IMR-90 (cell line): ENCODE measurements around the gene PCP2. TPM values are rescaled to one million over a fixed set of nuclear protein-coding genes. Genes with fewer than 3 reads are reported as not detected.

ENCODE experiments used
- ATAC-seq: fragments of 200-7000 bp; cut with Tn5 transposase; 2 replicates; pipeline ENCODE4 v1.9.1; 2020; ENCODE audit warnings: low read depth, mild to moderate bottlenecking, moderate library complexity
- BruUV-seq: library from RNA; stranded (reverse); fragments of 400-500 nt; replicated peaks from 2 replicates; lab custom pipeline; 2021; lab: Mats Ljungman, UMichigan
- CTCF ChIA-PET: fragments of 300-600 bp; formaldehyde crosslinking; extraction: SDS; loops from one replicate; lab custom pipeline; 2021; ENCODE audit warnings: antibody characterized with exemption; lab: Yijun Ruan, JAX
- POLR2A ChIA-PET: fragments of 300-600 bp; sonication (Branson Sonifier 250); formaldehyde crosslinking; loops from one replicate; lab custom pipeline; 2022; ENCODE audit warnings: antibody characterized with exemption; ENCODE audit not compliant: unreplicated experiment; lab: Charles Lee
- DNase-seq: peaks from one replicate; pipeline ENCODE4 v3.0.0; 2013
- H2AFZ ChIP-seq: replicated peaks from 2 replicates; pipeline ENCODE3; 2013; ENCODE audit warnings: low read length, mild to moderate bottlenecking; ENCODE audit not compliant: poor library complexity
- H2AK5ac ChIP-seq: 2 replicates; pipeline ENCODE4 v1.6.1; 2013; ENCODE audit warnings: low read depth, low read length, inconsistent platforms
- H2AK9ac ChIP-seq: replicated peaks from 2 replicates; pipeline ENCODE3; 2013; ENCODE audit warnings: mild to moderate bottlenecking, low read depth, low read length, moderate library complexity; ENCODE audit not compliant: poor library complexity
- H2BK120ac ChIP-seq: 2 replicates; pipeline ENCODE4 v1.6.1; 2013; ENCODE audit warnings: low read depth, low read length, inconsistent platforms
- H2BK15ac ChIP-seq: 3 replicates; pipeline ENCODE4 v1.6.1; 2013; ENCODE audit warnings: low read depth, low read length, inconsistent platforms
- H2BK20ac ChIP-seq: 2 replicates; pipeline ENCODE4 v1.6.1; 2013; ENCODE audit warnings: low read depth, mild to moderate bottlenecking, inconsistent platforms, low read length, moderate library complexity
- H2BK5ac ChIP-seq: 2 replicates; pipeline ENCODE4 v1.6.1; 2013; ENCODE audit warnings: mild to moderate bottlenecking, low read depth, low read length, inconsistent platforms; ENCODE audit not compliant: poor library complexity, severe bottlenecking
- H3K14ac ChIP-seq: replicated peaks from 2 replicates; pipeline ENCODE4 v1.6.1; 2013; ENCODE audit warnings: low read depth, low read length, inconsistent platforms
- H3K18ac ChIP-seq: 2 replicates; pipeline ENCODE4 v1.6.1; 2013; ENCODE audit warnings: low read depth, low read length, control low read depth
- H3K23ac ChIP-seq: 2 replicates; pipeline ENCODE4 v1.6.1; 2013; ENCODE audit warnings: low read depth, low read length, inconsistent platforms
- H3K27ac ChIP-seq: 2 replicates; pipeline ENCODE4 v1.5.1; 2013; ENCODE audit warnings: mild to moderate bottlenecking, control low read depth, low read length; ENCODE audit not compliant: insufficient read depth
- H3K27me3 ChIP-seq: 2 replicates; pipeline ENCODE4 v1.6.1; 2013; ENCODE audit warnings: low read length; ENCODE audit not compliant: control insufficient read depth, insufficient read depth
- H3K36me3 ChIP-seq: 2 replicates; pipeline ENCODE4 v1.6.1; 2013; ENCODE audit warnings: low read length, mixed read lengths; ENCODE audit not compliant: control insufficient read depth, insufficient read depth
- H3K4ac ChIP-seq: 2 replicates; pipeline ENCODE4 v1.6.1; 2013; ENCODE audit warnings: low read depth, low read length, inconsistent platforms
- H3K4me1 ChIP-seq: 2 replicates; pipeline ENCODE4 v1.6.1; 2013; ENCODE audit warnings: low read length, mixed read lengths; ENCODE audit not compliant: control insufficient read depth, insufficient read depth
- H3K4me2 ChIP-seq: 2 replicates; pipeline ENCODE4 v1.6.1; 2013; ENCODE audit warnings: low read depth, mild to moderate bottlenecking, control low read depth, low read length, moderate library complexity
- H3K4me3 ChIP-seq: 2 replicates; pipeline ENCODE4 v1.5.1; 2013; ENCODE audit warnings: low read depth, mild to moderate bottlenecking, control low read depth, low read length, moderate library complexity; ENCODE audit not compliant: insufficient read depth
- H3K56ac ChIP-seq: 2 replicates; pipeline ENCODE4 v1.6.1; 2013; ENCODE audit warnings: low read length, inconsistent platforms; ENCODE audit not compliant: insufficient read depth; ENCODE audit errors: extremely low read depth
- H3K79me1 ChIP-seq, 2 experiments: 2 replicates each; pipeline ENCODE4 v1.6.1; 2013; ENCODE audit warnings: low read length in 2 of 2, inconsistent platforms in 1 of 2, low read depth in 1 of 2
- H3K9ac ChIP-seq: 2 replicates; pipeline ENCODE4 v1.6.1; 2013; ENCODE audit warnings: low read depth, low read length, control low read depth
- H3K9me1 ChIP-seq: 2 replicates; pipeline ENCODE4 v1.6.1; 2013; ENCODE audit warnings: low read length, inconsistent platforms; ENCODE audit not compliant: insufficient read depth
- H3K9me3 ChIP-seq: 2 replicates; pipeline ENCODE4 v1.6.1; 2013; ENCODE audit warnings: low read length; ENCODE audit not compliant: control insufficient read depth, insufficient read depth
- H4K20me1 ChIP-seq: 2 replicates; pipeline ENCODE4 v1.6.1; 2013; ENCODE audit warnings: low read length, inconsistent platforms; ENCODE audit not compliant: insufficient read depth
- H4K5ac ChIP-seq: 2 replicates; pipeline ENCODE4 v1.6.1; 2013; ENCODE audit warnings: mild to moderate bottlenecking, low read depth, low read length, control low read depth
- H4K8ac ChIP-seq, 2 experiments: 2 replicates each; pipeline ENCODE4 v1.6.1; 2013; ENCODE audit warnings: low read depth in 2 of 2, low read length in 2 of 2, control low read depth in 1 of 2, inconsistent platforms in 1 of 2
- H4K91ac ChIP-seq: 2 replicates; pipeline ENCODE4 v1.6.1; 2013; ENCODE audit warnings: low read depth, low read length, inconsistent platforms; ENCODE audit not compliant: insufficient read depth
- BHLHE40 ChIP-seq: fragments of 150-350 bp; IDR thresholded peaks from 2 replicates; pipeline ENCODE4 v1.6.1; 2016; ENCODE audit warnings: mild to moderate bottlenecking, low read depth, low read length
- CEBPB ChIP-seq: IDR thresholded peaks from 2 replicates; pipeline ENCODE4 v1.6.1; 2012; ENCODE audit warnings: low read depth, low read length, improper control_type of control experiment
- CHD1 ChIP-seq: IDR thresholded peaks from 2 replicates; pipeline ENCODE4 v1.6.1; 2012; ENCODE audit warnings: low read depth, low read length, improper control_type of control experiment
- CTCF ChIP-seq: conservative IDR thresholded peaks from 2 replicates; pipeline ENCODE4 v1.5.1; 2012; ENCODE audit warnings: mild to moderate bottlenecking, low read depth, low read length, improper control_type of control experiment
- ELK1 ChIP-seq: fragments of 150-350 bp; IDR thresholded peaks from 2 replicates; pipeline ENCODE4 v1.6.1; 2016; ENCODE audit warnings: low read depth, mild to moderate bottlenecking, low read length, moderate library complexity, borderline replicate concordance
- FOS ChIP-seq: fragments of 150-350 bp; IDR thresholded peaks from 2 replicates; pipeline ENCODE4 v1.6.1; 2016; ENCODE audit warnings: low read depth, low read length
- MAFK ChIP-seq: IDR thresholded peaks from 2 replicates; pipeline ENCODE4 v1.6.1; 2012; ENCODE audit warnings: low read depth, low read length, improper control_type of control experiment
- MAZ ChIP-seq: IDR thresholded peaks from 2 replicates; pipeline ENCODE4 v1.6.1; 2012; ENCODE audit warnings: low read depth, mild to moderate bottlenecking, low read length, improper control_type of control experiment, moderate library complexity, borderline replicate concordance
- MXI1 ChIP-seq: IDR thresholded peaks from 2 replicates; pipeline ENCODE4 v1.6.1; 2012; ENCODE audit warnings: low read depth, mild to moderate bottlenecking, low read length, moderate library complexity, borderline replicate concordance
- NFE2L2 ChIP-seq: fragments of 150-350 bp; IDR thresholded peaks from 2 replicates; pipeline ENCODE4 v1.6.1; 2016; ENCODE audit warnings: low read depth, mild to moderate bottlenecking, low read length
- POLR2A ChIP-seq: IDR thresholded peaks from 2 replicates; pipeline ENCODE4 v1.6.1; 2012; ENCODE audit warnings: mild to moderate bottlenecking, low read depth, low read length
- RAD21 ChIP-seq: IDR thresholded peaks from 2 replicates; pipeline ENCODE4 v1.6.1; 2012; ENCODE audit warnings: low read length, improper control_type of control experiment
- RCOR1 ChIP-seq: IDR thresholded peaks from 2 replicates; pipeline ENCODE4 v1.6.1; 2012; ENCODE audit warnings: mild to moderate bottlenecking, low read length, improper control_type of control experiment; ENCODE audit not compliant: insufficient replicate concordance
- RFX5 ChIP-seq: IDR thresholded peaks from 2 replicates; pipeline ENCODE4 v1.8.0; 2012; ENCODE audit warnings: low read depth, mild to moderate bottlenecking, low read length, moderate library complexity
- SMC3 ChIP-seq: fragments of 150-350 bp; IDR thresholded peaks from 2 replicates; pipeline ENCODE4 v1.6.1; 2016; ENCODE audit warnings: low read depth, mild to moderate bottlenecking, antibody characterized with exemption, low read length, moderate library complexity
- USF2 ChIP-seq: fragments of 150-350 bp; IDR thresholded peaks from 2 replicates; pipeline ENCODE4 v1.6.1; 2017; ENCODE audit warnings: mild to moderate bottlenecking, antibody characterized with exemption, low read length, low read depth
- WGBS, 2 experiments: methylation state at CpG; one replicate each; pipeline versions ENCODE4 v1.1.5 to v1.1.7; 2013; ENCODE audit warnings: missing lambda C conversion rate in 2 of 2; ENCODE audit not compliant: insufficient read length in 1 of 2; ENCODE audit errors: extremely low coverage in 2 of 2; 5-methylcytosine and 5-hydroxymethylcytosine counted together
- dilution Hi-C: fragments of 300-500 bp; cut with HindIII; formaldehyde crosslinking; loops from one replicate; pipeline ENCODE4 v1.14.3; 2018; ENCODE audit warnings: low sequenced_read_pairs; ENCODE audit not compliant: unreplicated experiment
- in situ Hi-C: fragments of 300-500 bp; cut with MboI; formaldehyde crosslinking; loops from 3 replicates; pipeline ENCODE4 v1.14.3; 2019; ENCODE audit warnings: low sequenced_read_pairs, inconsistent platforms, mixed read lengths
- intact Hi-C: fragments of 100-400 bp; cut with micrococcal nuclease; formaldehyde crosslinking; loops from 2 replicates; pipeline ENCODE4 v1.10.0; 2022
- polyA plus RNA-seq, 3 experiments: library from polyadenylated mRNA; depleted of rRNA; stranded (reverse); fragments of >200 nt; gene quantifications; 2 replicates each; pipeline ENCODE4 v1.2.3, GENCODE V29; 2012; ENCODE audit warnings: low replicate concordance in 1 of 3
- total RNA-seq: library from RNA; depleted of rRNA; stranded (reverse); fragments of >200 nt; gene quantifications from 2 replicates; pipeline ENCODE4 v1.2.3, GENCODE V29; 2012

PCP2 gene
- total and polyA plus RNA-seq, 2 of the 4 experiments (the other 2 are of a cell fraction) = not detected

- 69% methylated on average over 12 of the region's 16 CpGs; no CpG with 5 or more reads in 1 of the 2 experiments for WGBS, 2 experiments
- in situ Hi-C loops (no loop called here), intact Hi-C loops (no loop called here), dilution Hi-C loops (no loop called here)
- Histone ChIP-seq H3K27me3 (peaks cover 14% of the 10 kb centered on the region; the same call in 1 of the 2 replicates), H3K4me3 (no peak overlapping the region), H2BK20ac (no peak overlapping the region), H4K5ac (no peak overlapping the region; the same call in 1 of the 2 replicates), H3K18ac (no peak overlapping the region), H3K27ac (no peak overlapping the region), H3K9me3 (no peaks in the 10 kb centered on the region), H3K4me1 (no peaks in the 10 kb centered on the region), H2AK9ac (peak overlapping the region; percentile 76), H3K14ac (no peak overlapping the region), H4K8ac (no peak overlapping the region; a peak in 1 of 4 replicates), H2BK15ac (no peak overlapping the region), H3K4me2 (no peak overlapping the region), H2BK120ac (no peak overlapping the region), H3K9me1 (peaks cover 12% of the 10 kb centered on the region), H3K4ac (no peak overlapping the region), H3K79me1 (no peaks in the 10 kb centered on the region), H2BK5ac (no peak overlapping the region), H3K36me3 (peaks cover 4% of the 10 kb centered on the region; the same call in 1 of the 2 replicates), H3K56ac (no peak overlapping the region), H3K23ac (no peak overlapping the region), H2AK5ac (no peak overlapping the region), H4K91ac (no peak overlapping the region), H2AFZ (peak overlapping the region; percentile 82), H4K20me1 (peaks cover 5% of the 10 kb centered on the region; the same call in 1 of the 2 replicates), H3K9ac (no peak overlapping the region)
- no TSS peak for BruUV-seq
- TF ChIP-seq MAFK = no peak
- TF ChIP-seq NFE2L2 = no peak
- TF ChIP-seq ELK1 = no peak
- TF ChIP-seq SMC3 = no peak
- TF ChIP-seq USF2 = no peak
- TF ChIP-seq BHLHE40 = no peak
- TF ChIP-seq RFX5 = no peak
- TF ChIP-seq CTCF = no peak
- no peak for TF ChIP-seq RCOR1
- TF ChIP-seq CEBPB = no peak
- TF ChIP-seq MAZ = no peak
- no peak for TF ChIP-seq RAD21
- TF ChIP-seq CHD1 = no peak
- TF ChIP-seq FOS = no peak
- TF ChIP-seq POLR2A = no peak
- no peak for TF ChIP-seq MXI1
- DNase-seq (no peak), ATAC-seq (no peak)
- ChIA-PET POLR2A (no interaction called here), CTCF (interaction anchor here (1.1 kb wide), 1 partner anchor 68 kb away, joined by 4 read pairs; no protein-coding TSS in a partner anchor)
Observed at GRCh38 chr19:7636317-7636690, 2.8 kb upstream of the PCP2 start.
